Naive B cell (primary cell): Measurements from ENCODE around the gene POLE2. TPM values are rescaled to one million over a fixed set of nuclear protein-coding genes. Genes with fewer than 3 reads are reported as not detected.
"Not testable (repeated sequence)": the region's sequence is repeated elsewhere in the genome, so short reads cannot be mapped to it uniquely, and the experiment has no call there.

Experiments
- ATAC-seq, 2 donors: fragments of 150-1000 bp; cut with Tn5 transposase; 2 replicates each; pipeline ENCODE4 v1.10.0; 2021; ENCODE audit warnings: low read depth in 2 of 2, mild to moderate bottlenecking in 2 of 2, moderate library complexity in 2 of 2
- DNase-seq: peaks from one replicate; pipeline ENCODE4 v3.0.0; 2022
- H3K27ac Mint-ChIP-seq, 6 donors: one replicate each; pipeline ENCODE4 v1.8.0; 2020 to 2022; ENCODE audit warnings: mild to moderate bottlenecking in 6 of 6, mixed read lengths in 6 of 6, moderate library complexity in 5 of 6, inconsistent platforms in 2 of 6
- H3K27me3 Mint-ChIP-seq, 3 donors: one replicate each; pipeline ENCODE4 v1.8.0; 2021 to 2022; ENCODE audit warnings: mixed read lengths in 3 of 3, mild to moderate bottlenecking in 1 of 3
- H3K36me3 Mint-ChIP-seq, 2 donors: one replicate each; pipeline ENCODE4 v1.8.0; 2020 to 2022; ENCODE audit warnings: mixed read lengths in 2 of 2, inconsistent platforms in 1 of 2, mild to moderate bottlenecking in 1 of 2
- H3K4me1 Mint-ChIP-seq, 3 donors: one replicate each; pipeline ENCODE4 v1.8.0; 2020 to 2022; ENCODE audit warnings: mixed read lengths in 3 of 3, inconsistent platforms in 1 of 3, mild to moderate bottlenecking in 1 of 3, moderate library complexity in 1 of 3
- H3K4me3 Mint-ChIP-seq, 8 donors: one replicate each; pipeline ENCODE4 v1.8.0; 2020 to 2022; ENCODE audit warnings: mild to moderate bottlenecking in 8 of 8, mixed read lengths in 8 of 8, moderate library complexity in 8 of 8, inconsistent platforms in 2 of 8
- H3K9me3 Mint-ChIP-seq, 7 donors: one replicate each; pipeline ENCODE4 v1.8.0; 2020 to 2022; ENCODE audit warnings: mixed read lengths in 7 of 7, mild to moderate bottlenecking in 5 of 7, inconsistent platforms in 2 of 7, moderate library complexity in 1 of 7
- polyA plus RNA-seq, 6 donors: library from polyadenylated mRNA; unstranded; fragments of 300-500 nt; fragmentation: Illumina TruSeq; gene quantifications; one replicate each; pipeline ENCODE4 v1.2.3, GENCODE V29; 2021; ENCODE audit warnings: low read depth in 6 of 6

POLE2 gene, protein sequence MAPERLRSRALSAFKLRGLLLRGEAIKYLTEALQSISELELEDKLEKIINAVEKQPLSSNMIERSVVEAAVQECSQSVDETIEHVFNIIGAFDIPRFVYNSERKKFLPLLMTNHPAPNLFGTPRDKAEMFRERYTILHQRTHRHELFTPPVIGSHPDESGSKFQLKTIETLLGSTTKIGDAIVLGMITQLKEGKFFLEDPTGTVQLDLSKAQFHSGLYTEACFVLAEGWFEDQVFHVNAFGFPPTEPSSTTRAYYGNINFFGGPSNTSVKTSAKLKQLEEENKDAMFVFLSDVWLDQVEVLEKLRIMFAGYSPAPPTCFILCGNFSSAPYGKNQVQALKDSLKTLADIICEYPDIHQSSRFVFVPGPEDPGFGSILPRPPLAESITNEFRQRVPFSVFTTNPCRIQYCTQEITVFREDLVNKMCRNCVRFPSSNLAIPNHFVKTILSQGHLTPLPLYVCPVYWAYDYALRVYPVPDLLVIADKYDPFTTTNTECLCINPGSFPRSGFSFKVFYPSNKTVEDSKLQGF
- 1 to 10 TPM in 4 of 6 donors, under 1 TPM in 2; 0.34 to 4.7 (median 1.2) TPM for polyA plus RNA-seq

DNA sequence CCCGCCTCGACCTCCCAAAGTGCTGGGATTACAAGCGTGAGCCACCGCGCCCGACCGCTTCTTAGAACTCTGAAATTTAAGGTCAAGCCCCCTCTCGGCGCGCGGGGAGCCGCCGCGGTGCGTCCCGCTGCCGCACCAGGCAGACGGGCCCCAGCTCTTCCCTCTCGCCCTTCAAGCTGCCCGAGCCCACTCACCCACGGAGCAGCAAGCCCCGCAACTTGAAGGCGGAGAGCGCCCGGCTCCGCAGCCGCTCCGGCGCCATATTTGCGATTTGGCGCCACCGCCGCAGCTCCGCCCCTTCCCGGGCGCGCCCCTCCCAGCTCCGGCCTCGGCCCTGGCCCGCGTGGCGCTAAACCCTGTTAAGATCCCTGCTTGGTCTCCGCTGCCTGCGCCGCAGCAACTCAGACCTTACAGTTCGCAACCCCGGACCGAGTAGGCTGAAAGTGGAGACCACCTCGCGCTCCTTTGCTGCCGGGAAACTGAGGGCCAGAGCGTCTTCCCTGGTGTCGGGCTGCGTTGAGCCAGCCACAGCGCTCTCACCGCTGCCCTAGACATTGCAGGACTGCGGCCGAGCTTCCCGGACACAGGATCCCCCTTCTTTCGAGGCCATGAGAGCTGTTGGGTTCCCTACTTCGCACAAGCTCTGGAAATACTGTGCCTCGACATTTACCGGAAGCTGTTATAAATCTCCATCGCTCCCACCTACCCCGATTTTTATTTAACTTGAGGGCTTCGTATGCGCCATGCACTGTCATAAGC lies at the start of gene POLE2:
POLE2 (minus strand) TSS at position 273 of the 759 bp plus-strand sequence; CDS start at position 262, 11 bp downstream.
- Mint-ChIP-seq H3K27ac (peak within 1 kb of the TSS; percentile 33 to 89 (median 81)), H3K36me3 (no peaks in the 10 kb centered on the region), H3K27me3 (no peaks in the 10 kb centered on the region), H3K4me1 (peaks cover 21 to 33% (median 25%) of the 10 kb centered on the region in 3 donors), H3K4me3 (peak within 1 kb of the TSS; percentile 85 to 94 (median 88)), H3K9me3 (no peaks in the 10 kb centered on the region)
- ATAC-seq (peak; percentile 78 to 82), DNase-seq (peak; percentile 72)

DNA sequence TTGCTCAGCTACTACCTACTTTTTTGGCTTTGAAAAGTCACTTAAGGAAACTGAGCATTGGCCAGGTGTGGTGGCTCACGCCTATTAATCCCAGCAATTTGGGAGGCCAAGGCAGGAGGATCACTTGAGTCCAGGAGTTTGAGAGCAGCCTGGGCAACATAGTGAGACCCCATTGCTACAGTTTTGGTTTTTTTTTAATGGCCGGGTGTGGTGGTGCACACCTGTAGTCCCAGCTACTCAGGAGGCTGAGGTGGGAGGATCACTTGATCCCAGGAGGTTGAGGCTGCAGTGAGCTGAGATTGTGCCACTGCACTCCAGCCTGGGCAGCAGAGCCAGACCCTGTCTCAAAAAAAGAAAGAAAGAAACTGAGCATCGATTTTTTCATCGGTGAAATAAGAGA lies 47.7 kb upstream of the POLE2 start:
- ATAC-seq, H3K27ac Mint-ChIP-seq, H3K4me1 Mint-ChIP-seq, DNase-seq, H3K9me3 Mint-ChIP-seq, H3K4me3 Mint-ChIP-seq, H3K27me3 Mint-ChIP-seq: not testable (repeated sequence)
- peaks cover 8 to 24% of the 10 kb centered on the region in 2 donors for H3K36me3 Mint-ChIP-seq

DNA sequence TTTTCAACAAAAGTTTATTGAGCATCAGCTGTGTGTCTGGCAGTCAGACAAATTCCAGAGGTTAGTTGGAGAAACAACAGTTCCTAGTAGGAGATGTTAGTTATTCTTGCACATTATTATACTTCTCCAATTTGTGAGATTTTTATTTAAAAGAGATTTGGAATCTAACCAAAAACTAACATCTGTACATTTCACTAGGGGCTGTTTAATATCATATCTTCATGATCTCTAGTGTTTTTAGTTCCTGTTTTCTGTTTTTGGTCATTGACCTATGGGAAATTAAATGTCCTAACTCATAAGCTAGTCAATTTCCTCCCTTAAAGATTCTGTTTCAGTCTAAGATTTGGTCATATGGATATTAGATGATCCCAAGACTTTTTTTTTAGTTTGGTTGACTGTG lies 45.8 kb upstream of the POLE2 start:
- ATAC-seq (no peak), DNase-seq (no peak)
- Mint-ChIP-seq H3K27me3 (no peaks in the 10 kb centered on the region), H3K9me3 (no peaks in the 10 kb centered on the region), H3K27ac (no peak overlapping the region), H3K4me1 (no peaks in the 10 kb centered on the region), H3K36me3 (peaks cover 8 to 24% of the 10 kb centered on the region in 2 donors), H3K4me3 (no peak overlapping the region)

DNA sequence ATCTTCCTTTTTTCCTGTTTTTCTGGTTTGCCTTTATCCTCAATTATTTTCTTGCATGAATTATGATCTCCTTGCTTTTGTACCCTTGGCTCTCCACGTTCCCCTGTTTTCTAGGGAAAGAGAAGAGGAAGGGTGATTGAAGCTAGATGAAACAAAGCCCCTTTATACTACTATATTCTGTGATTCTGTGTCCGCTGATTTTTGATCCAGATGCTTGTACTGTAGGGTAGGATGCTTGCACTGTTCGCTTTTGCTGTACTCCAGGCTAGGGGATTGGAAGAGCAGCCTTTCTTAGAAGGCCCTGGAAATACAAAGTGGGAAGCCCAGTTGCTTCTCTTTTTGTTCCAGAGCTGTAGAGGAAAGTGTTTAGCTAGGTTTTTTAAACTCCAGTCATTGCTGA lies 44.9 kb upstream of the POLE2 start:
- ATAC-seq = no peak
- H3K27ac Mint-ChIP-seq = peak overlapping the region in 1 of 6 donors; percentile 54
- peaks cover 8 to 23% of the 10 kb centered on the region in 2 donors for H3K36me3 Mint-ChIP-seq
- H3K27me3 Mint-ChIP-seq = no peaks in the 10 kb centered on the region
- no peaks in the 10 kb centered on the region for H3K9me3 Mint-ChIP-seq
- DNase-seq = no peak
- H3K4me3 Mint-ChIP-seq = no peak overlapping the region
- no peaks in the 10 kb centered on the region for H3K4me1 Mint-ChIP-seq

DNA sequence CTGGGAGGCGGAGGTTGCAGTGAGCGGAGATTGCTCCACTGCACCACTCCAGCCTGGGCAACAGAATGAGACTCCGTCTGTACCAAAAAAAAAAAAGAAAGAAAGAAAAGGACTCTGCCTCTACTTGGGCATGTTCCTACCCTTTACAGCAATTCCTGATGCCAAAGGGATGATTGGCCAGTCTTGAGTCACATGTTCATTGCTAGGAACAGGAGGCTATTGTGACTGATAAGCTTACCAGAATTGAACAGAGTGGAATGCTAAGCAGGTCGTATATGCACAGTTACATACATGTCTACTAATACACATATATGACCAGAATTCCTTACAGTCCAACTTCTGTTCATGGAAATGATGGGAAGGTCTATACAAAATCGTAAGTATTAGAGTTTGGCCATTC lies 39.2 kb upstream of the POLE2 start:
- H3K36me3 Mint-ChIP-seq = peaks cover 6 to 25% of the 10 kb centered on the region in 2 donors
- no peaks in the 10 kb centered on the region for H3K9me3 Mint-ChIP-seq
- no peak overlapping the region for H3K27ac Mint-ChIP-seq
- no peaks in the 10 kb centered on the region for H3K27me3 Mint-ChIP-seq
- no peak for DNase-seq
- ATAC-seq = no peak
- no peak overlapping the region for H3K4me3 Mint-ChIP-seq
- no peaks in the 10 kb centered on the region for H3K4me1 Mint-ChIP-seq

DNA sequence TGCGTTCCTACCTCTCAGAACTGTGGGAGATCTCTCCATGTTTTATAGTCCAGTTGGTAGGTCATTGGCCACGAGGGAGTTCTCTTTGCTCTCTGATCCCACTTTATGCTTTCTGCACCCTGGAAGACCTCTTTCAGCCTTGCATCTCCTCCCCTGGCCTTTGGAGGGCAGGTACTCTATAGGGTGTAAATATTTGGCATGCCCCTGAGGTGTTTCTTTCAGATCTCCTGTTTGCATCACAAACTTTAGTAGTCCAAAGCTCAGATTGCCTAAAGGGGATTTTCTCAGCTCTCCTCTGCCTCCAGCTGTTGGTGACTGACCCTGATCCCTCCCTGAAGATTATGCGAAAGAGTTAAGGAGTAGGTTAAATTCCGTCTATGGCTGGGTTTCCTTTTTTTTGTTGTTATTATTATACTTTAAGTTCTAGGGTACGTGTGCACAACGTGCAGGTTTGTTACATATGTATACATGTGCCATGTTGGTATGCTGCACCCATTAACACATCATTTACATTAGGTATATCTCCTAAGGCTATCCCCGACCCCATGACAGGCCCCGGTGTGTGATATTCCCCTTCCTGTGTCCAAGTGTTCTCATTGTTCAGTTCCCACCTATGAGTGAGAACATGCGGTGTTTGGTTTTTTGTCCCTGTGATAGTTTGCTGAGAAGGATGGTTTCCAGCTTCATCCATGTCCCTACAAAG lies 33.9 kb upstream of the POLE2 start:
- ATAC-seq, H3K9me3 Mint-ChIP-seq, H3K4me3 Mint-ChIP-seq, DNase-seq, H3K27me3 Mint-ChIP-seq, H3K4me1 Mint-ChIP-seq: not testable (repeated sequence)
- Mint-ChIP-seq H3K27ac (peak overlapping the region in 1 of 6 donors; percentile 47), H3K36me3 (peaks cover 24 to 36% of the 10 kb centered on the region in 2 donors)

DNA sequence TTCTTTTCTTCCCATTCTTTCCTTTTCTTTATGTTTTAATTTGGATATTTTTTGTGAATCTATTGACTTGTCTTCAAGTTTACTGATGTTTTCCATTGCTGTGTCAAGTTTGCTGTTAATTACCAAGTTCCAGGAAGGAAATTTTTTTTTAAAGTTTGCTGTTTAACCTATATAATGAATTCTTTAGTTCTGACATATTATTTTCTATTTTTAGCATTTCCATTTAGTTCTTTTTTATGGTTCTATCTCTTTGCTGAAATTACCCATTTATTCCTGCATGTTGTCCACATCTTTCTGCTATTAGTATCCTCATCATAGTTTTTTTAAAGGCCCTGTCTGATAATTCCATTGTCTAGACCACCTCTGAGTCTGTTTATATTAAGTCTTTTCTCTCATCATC lies 32.7 kb upstream of the POLE2 start:
- no peak for ATAC-seq
- no peaks in the 10 kb centered on the region for H3K4me1 Mint-ChIP-seq
- H3K27me3 Mint-ChIP-seq = no peaks in the 10 kb centered on the region
- H3K9me3 Mint-ChIP-seq = peaks cover 0 to 6% (median 3%) of the 10 kb centered on the region in 7 donors
- H3K27ac Mint-ChIP-seq = peak overlapping the region in 1 of 6 donors; percentile 13
- DNase-seq = no peak
- no peak overlapping the region for H3K4me3 Mint-ChIP-seq
- peaks cover 24 to 33% of the 10 kb centered on the region in 2 donors for H3K36me3 Mint-ChIP-seq

DNA sequence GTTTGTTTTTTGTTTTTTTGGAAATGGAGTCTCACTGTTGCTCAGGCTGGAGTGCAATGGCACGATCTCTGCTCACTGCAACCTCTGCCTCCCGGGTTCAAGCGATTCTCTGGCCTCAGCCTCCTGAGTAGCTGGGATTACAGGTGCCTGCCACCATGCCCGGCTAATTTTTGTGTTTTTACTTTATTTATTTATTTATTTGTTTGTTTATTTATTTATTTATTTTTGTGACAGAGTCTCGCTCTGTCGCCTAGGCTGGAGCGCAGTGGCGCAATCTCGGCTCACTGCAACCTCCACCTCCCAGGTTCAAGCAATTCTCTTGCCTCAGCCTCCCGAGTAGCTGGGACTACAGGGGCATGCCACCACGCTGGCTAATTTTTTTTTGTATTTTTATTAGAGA lies 23.0 kb upstream of the POLE2 start:
- H3K27me3 Mint-ChIP-seq, H3K36me3 Mint-ChIP-seq, H3K4me1 Mint-ChIP-seq, H3K9me3 Mint-ChIP-seq, H3K4me3 Mint-ChIP-seq, ATAC-seq, DNase-seq: not testable (repeated sequence)
- peak overlapping the region in 1 of 6 donors; percentile 36 for H3K27ac Mint-ChIP-seq

DNA sequence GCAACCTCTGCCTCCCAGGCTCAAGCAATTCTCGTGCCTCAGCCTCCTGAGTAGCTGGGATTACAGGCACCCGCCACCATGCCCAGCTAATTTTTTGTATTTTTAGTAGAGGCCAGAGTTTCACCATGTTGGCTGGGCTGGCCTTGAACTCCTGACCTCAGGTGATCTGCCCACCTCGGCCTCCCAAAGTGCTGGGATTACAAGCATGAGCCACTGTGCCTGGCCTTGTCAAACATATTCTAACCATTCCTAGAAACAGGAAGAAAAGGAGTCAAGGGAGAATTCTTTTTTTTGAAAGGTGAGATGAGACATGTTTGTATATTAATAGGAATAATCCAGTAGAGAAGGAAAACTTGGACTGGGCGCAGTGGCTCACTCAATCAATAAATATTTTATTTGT lies 16.5 kb upstream of the POLE2 start:
- not testable (repeated sequence) for ATAC-seq, DNase-seq, H3K9me3 Mint-ChIP-seq, H3K36me3 Mint-ChIP-seq, H3K4me3 Mint-ChIP-seq, H3K27me3 Mint-ChIP-seq
- Mint-ChIP-seq H3K27ac (peak overlapping the region in 1 of 6 donors; percentile 35), H3K4me1 (peaks cover 1 to 13% (median 8%) of the 10 kb centered on the region in 3 donors)

DNA sequence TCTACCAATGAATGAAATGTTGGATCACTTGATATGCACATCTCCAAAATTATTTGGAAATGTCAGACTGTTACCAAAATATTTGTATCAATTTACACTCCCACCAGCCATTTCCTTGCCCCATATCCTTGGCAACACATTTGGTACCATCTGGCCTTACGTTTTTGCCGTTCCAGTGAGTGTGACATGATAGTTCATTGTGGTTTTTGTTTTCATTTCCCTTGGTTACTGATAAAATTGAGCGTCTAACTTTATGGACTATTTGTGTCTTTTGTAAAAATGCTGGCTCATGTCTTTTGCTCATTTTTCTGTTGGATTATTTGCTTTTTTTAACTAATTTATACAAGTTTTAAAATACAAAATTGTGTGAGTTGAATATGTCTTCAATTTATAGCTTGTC lies 16.0 kb upstream of the POLE2 start:
- DNase-seq (no peak), ATAC-seq (no peak)
- H3K36me3 Mint-ChIP-seq = peaks cover 8% of the 10 kb centered on the region in 2 donors
- H3K9me3 Mint-ChIP-seq = no peaks in the 10 kb centered on the region
- no peak overlapping the region for H3K4me3 Mint-ChIP-seq
- peaks cover 1 to 13% (median 8%) of the 10 kb centered on the region in 3 donors for H3K4me1 Mint-ChIP-seq
- no peaks in the 10 kb centered on the region for H3K27me3 Mint-ChIP-seq
- peak overlapping the region in 1 of 6 donors; percentile 41 for H3K27ac Mint-ChIP-seq

DNA sequence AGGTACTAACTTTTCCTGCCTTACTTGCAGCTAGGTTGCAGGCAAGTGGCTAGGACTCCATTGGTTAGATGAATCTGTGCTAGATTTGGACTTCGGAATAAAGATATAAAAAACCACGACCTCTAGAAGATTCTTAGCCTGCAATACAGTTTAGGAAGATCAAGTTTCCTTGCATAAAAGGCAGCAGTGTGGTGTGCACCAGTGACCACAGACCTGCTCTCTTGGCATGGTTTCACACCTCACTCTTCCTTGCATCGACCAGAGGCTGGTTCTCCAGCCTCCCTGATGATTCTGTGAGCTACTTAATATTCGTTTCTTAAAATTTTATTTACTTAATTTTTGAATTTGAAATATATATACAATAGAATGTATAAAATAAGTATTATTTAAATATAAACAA lies 14.7 kb upstream of the POLE2 start:
- Mint-ChIP-seq H3K36me3 (peaks cover 8% of the 10 kb centered on the region in 2 donors), H3K27me3 (no peaks in the 10 kb centered on the region), H3K4me3 (no peak overlapping the region), H3K27ac (no peak overlapping the region), H3K9me3 (no peaks in the 10 kb centered on the region), H3K4me1 (peaks cover 1 to 13% (median 8%) of the 10 kb centered on the region in 3 donors)
- ATAC-seq (no peak), DNase-seq (no peak)

DNA sequence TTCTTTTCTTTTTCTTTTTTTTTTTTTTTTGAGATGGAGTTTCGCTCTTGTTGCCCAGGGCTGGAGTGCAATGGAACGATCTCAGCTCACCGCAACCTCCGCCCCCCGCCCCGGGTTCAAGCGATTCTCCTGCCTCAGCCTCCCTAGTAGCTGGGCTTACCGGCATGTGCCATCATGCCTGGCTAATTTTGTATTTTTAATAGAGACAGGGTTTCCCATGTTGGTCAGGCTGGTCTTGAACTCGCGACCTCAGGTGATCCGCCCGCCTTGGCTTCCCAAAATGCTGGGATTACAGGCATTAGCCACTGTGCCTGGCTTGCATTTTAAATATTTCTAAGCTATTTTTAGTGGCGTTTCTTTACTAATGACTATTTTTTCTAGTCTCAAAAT lies 5.7 kb upstream of the POLE2 start:
- not testable (repeated sequence) for ATAC-seq, H3K9me3 Mint-ChIP-seq, H3K36me3 Mint-ChIP-seq, DNase-seq, H3K27me3 Mint-ChIP-seq
- H3K4me1 Mint-ChIP-seq = peaks cover 12 to 31% (median 24%) of the 10 kb centered on the region in 3 donors
- H3K4me3 Mint-ChIP-seq = peak overlapping the region; percentile 76 to 96 (median 94)
- H3K27ac Mint-ChIP-seq = peak overlapping the region in 1 of 6 donors; percentile 85
